ENCODE measurements around the gene KRT17. TPM values are rescaled to one million over a fixed set of nuclear protein-coding genes. Genes with fewer than 3 reads are reported as not detected.

Gene KRT17
- total RNA-seq, 1 experiment from 2014 or later = not detected

- H3K9ac ChIP-seq (ENCODE audit: low read length) = no peak overlapping the region
- no peaks in the 10 kb centered on the region for H3K9me3 ChIP-seq (ENCODE audit: low read length)
- H3K4me1 ChIP-seq (ENCODE audit: low read length) = no peaks in the 10 kb centered on the region
- no peaks in the 10 kb centered on the region for H3K79me2 ChIP-seq (ENCODE audit: low read length)
- no peaks in the 10 kb centered on the region for H3K36me3 ChIP-seq (ENCODE audit: insufficient read depth, low read length)
- H4K20me1 ChIP-seq (ENCODE audit: insufficient read depth, low read depth, low read length) = no peaks in the 10 kb centered on the region
- DNase-seq = no peak
- no peak overlapping the region for H2AFZ ChIP-seq (ENCODE audit: low read length)
- no peak overlapping the region for H3K4me3 ChIP-seq (ENCODE audit: low read length)
- no peaks in the 10 kb centered on the region for H3K27me3 ChIP-seq (ENCODE audit: low read length)
- H3K4me2 ChIP-seq (ENCODE audit: low read depth, low read length, poor library complexity, severe bottlenecking) = no peak overlapping the region
- H3K27ac ChIP-seq (ENCODE audit: low read length) = no peak overlapping the region
- H3K9me2 ChIP-seq (replicated peaks; ENCODE audit: insufficient read depth, low read length) = no peaks in the 10 kb centered on the region
These were observed 31.3 kb upstream of the KRT17 start for GRCh38 chr17:41655611-41656111.

GRCh38 chr17:41654678-41655607, 30.6 kb upstream of the KRT17 start:
- Histone ChIP-seq H3K79me2 (ENCODE audit: low read length) (no peaks in the 10 kb centered on the region), H3K9ac (ENCODE audit: low read length) (no peak overlapping the region), H3K9me3 (ENCODE audit: low read length) (no peaks in the 10 kb centered on the region), H3K36me3 (ENCODE audit: insufficient read depth, low read length) (no peaks in the 10 kb centered on the region), H3K4me2 (ENCODE audit: low read depth, low read length, poor library complexity, severe bottlenecking) (no peak overlapping the region), H3K9me2 (replicated peaks; ENCODE audit: insufficient read depth, low read length) (no peaks in the 10 kb centered on the region), H3K4me1 (ENCODE audit: low read length) (no peaks in the 10 kb centered on the region), H3K4me3 (ENCODE audit: low read length) (no peak overlapping the region), H3K27me3 (ENCODE audit: low read length) (no peaks in the 10 kb centered on the region), H3K27ac (ENCODE audit: low read length) (no peak overlapping the region), H2AFZ (ENCODE audit: low read length) (no peak overlapping the region), H4K20me1 (ENCODE audit: insufficient read depth, low read depth, low read length) (no peaks in the 10 kb centered on the region)
- no peak for DNase-seq

DNA sequence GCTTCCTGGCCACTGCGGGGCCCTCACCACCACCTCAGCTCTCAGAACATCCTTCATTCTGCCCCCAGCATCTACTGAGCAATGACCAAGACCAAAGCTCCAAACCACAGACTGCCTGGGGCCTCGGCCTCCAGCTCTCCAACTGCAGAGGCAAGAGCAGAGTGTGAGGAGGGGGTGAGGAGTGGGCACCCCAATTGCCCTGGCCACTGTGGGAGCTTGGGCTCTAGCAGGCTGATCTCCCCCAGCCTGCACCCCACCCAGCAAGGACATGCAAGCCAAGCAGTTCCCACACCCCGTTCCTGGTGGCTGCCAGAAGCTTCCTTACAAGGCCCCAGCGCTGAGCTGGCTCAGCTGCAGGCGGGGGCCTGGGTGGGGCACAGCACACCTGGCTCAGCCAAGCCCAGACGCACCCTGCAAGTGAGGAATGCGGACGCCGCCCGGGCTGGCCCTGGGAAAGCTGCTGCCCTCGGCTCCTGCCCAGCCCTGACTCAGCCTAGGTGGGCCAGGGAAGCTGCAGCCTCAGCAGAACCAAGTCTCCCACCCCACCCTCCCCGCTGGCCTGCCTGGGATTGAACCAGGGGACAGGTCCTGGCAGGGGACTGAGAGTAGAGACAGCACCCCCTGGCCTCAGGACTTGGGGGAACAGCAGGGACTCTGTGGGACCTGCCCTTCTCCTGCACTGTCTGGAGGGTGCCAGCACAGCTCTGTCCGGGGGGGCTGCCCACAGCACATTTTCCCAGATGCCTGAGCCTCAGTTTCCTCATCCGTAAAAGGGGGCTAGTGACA, 29.7 kb upstream of the KRT17 start:
- DNase-seq = no peak
- no peak overlapping the region for H3K4me3 ChIP-seq (ENCODE audit: low read length)
- H3K9me3 ChIP-seq (ENCODE audit: low read length) = no peaks in the 10 kb centered on the region
- no peaks in the 10 kb centered on the region for H3K9me2 ChIP-seq (replicated peaks; ENCODE audit: insufficient read depth, low read length)
- H3K4me2 ChIP-seq (ENCODE audit: low read depth, low read length, poor library complexity, severe bottlenecking) = no peak overlapping the region
- no peaks in the 10 kb centered on the region for H3K27me3 ChIP-seq (ENCODE audit: low read length)
- H3K79me2 ChIP-seq (ENCODE audit: low read length) = no peaks in the 10 kb centered on the region
- H3K36me3 ChIP-seq (ENCODE audit: insufficient read depth, low read length) = no peaks in the 10 kb centered on the region
- no peaks in the 10 kb centered on the region for H4K20me1 ChIP-seq (ENCODE audit: insufficient read depth, low read depth, low read length)
- H3K4me1 ChIP-seq (ENCODE audit: low read length) = no peaks in the 10 kb centered on the region
- no peak overlapping the region for H3K27ac ChIP-seq (ENCODE audit: low read length)
- no peak overlapping the region for H3K9ac ChIP-seq (ENCODE audit: low read length)
- no peak overlapping the region for H2AFZ ChIP-seq (ENCODE audit: low read length)

DNA sequence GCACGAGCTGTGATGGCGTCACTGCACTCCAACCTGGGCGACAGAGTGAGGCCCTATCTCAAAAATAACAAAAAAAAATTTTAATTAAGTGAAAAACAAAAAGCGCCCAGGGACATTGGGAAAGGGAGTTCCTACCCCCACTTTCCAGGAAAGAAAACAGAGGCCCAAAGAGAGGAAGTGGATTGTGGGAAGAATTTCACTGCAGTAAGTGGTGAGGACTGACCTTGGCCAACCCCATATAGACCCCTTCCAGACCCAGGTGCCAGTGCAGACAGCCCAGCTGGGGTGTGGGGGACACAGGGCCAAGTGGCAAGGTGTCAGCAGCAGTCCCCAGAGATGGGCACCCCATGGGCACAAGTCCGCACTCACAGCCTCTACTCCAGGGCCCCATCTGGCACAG, 29.0 kb upstream of the KRT17 start:
- Histone ChIP-seq H3K4me1 (ENCODE audit: low read length) (peaks cover 4% of the 10 kb centered on the region), H3K27me3 (ENCODE audit: low read length) (no peaks in the 10 kb centered on the region), H3K36me3 (ENCODE audit: insufficient read depth, low read length) (no peaks in the 10 kb centered on the region), H3K79me2 (ENCODE audit: low read length) (no peaks in the 10 kb centered on the region), H3K9me2 (replicated peaks; ENCODE audit: insufficient read depth, low read length) (no peaks in the 10 kb centered on the region), H3K4me3 (ENCODE audit: low read length) (no peak overlapping the region), H3K4me2 (ENCODE audit: low read depth, low read length, poor library complexity, severe bottlenecking) (no peak overlapping the region), H4K20me1 (ENCODE audit: insufficient read depth, low read depth, low read length) (no peaks in the 10 kb centered on the region), H3K9me3 (ENCODE audit: low read length) (no peaks in the 10 kb centered on the region), H3K27ac (ENCODE audit: low read length) (no peak overlapping the region), H2AFZ (ENCODE audit: low read length) (no peak overlapping the region), H3K9ac (ENCODE audit: low read length) (no peak overlapping the region)
- no peak for DNase-seq

GRCh38 chr17:41652461-41652970, 28.1 kb upstream of the KRT17 start:
- H3K27me3 ChIP-seq (ENCODE audit: low read length) = no peaks in the 10 kb centered on the region
- no peak overlapping the region for H3K9ac ChIP-seq (ENCODE audit: low read length)
- H3K9me2 ChIP-seq (replicated peaks; ENCODE audit: insufficient read depth, low read length) = no peaks in the 10 kb centered on the region
- H3K79me2 ChIP-seq (ENCODE audit: low read length) = no peaks in the 10 kb centered on the region
- H3K4me2 ChIP-seq (ENCODE audit: low read depth, low read length, poor library complexity, severe bottlenecking) = no peak overlapping the region
- H3K4me1 ChIP-seq (ENCODE audit: low read length) = peaks cover 10% of the 10 kb centered on the region
- H3K4me3 ChIP-seq (ENCODE audit: low read length) = no peak overlapping the region
- DNase-seq = no peak
- no peaks in the 10 kb centered on the region for H3K36me3 ChIP-seq (ENCODE audit: insufficient read depth, low read length)
- no peak overlapping the region for H2AFZ ChIP-seq (ENCODE audit: low read length)
- H3K27ac ChIP-seq (ENCODE audit: low read length) = no peak overlapping the region
- no peaks in the 10 kb centered on the region for H3K9me3 ChIP-seq (ENCODE audit: low read length)
- H4K20me1 ChIP-seq (ENCODE audit: insufficient read depth, low read depth, low read length) = no peaks in the 10 kb centered on the region

- H3K79me2 ChIP-seq (ENCODE audit: low read length) = no peaks in the 10 kb centered on the region
- no peak overlapping the region for H3K27ac ChIP-seq (ENCODE audit: low read length)
- H4K20me1 ChIP-seq (ENCODE audit: insufficient read depth, low read depth, low read length) = no peaks in the 10 kb centered on the region
- H3K9me3 ChIP-seq (ENCODE audit: low read length) = no peaks in the 10 kb centered on the region
- H3K4me1 ChIP-seq (ENCODE audit: low read length) = peaks cover 10% of the 10 kb centered on the region
- no peak for DNase-seq
- H3K36me3 ChIP-seq (ENCODE audit: insufficient read depth, low read length) = no peaks in the 10 kb centered on the region
- H3K9ac ChIP-seq (ENCODE audit: low read length) = no peak overlapping the region
- H3K4me2 ChIP-seq (ENCODE audit: low read depth, low read length, poor library complexity, severe bottlenecking) = no peak overlapping the region
- H3K9me2 ChIP-seq (replicated peaks; ENCODE audit: insufficient read depth, low read length) = no peaks in the 10 kb centered on the region
- no peak overlapping the region for H2AFZ ChIP-seq (ENCODE audit: low read length)
- H3K27me3 ChIP-seq (ENCODE audit: low read length) = no peaks in the 10 kb centered on the region
- H3K4me3 ChIP-seq (ENCODE audit: low read length) = no peak overlapping the region
These were observed 27.5 kb upstream of the KRT17 start for GRCh38 chr17:41651625-41652460.

- Histone ChIP-seq H3K9ac (ENCODE audit: low read length) (no peak overlapping the region), H3K4me2 (ENCODE audit: low read depth, low read length, poor library complexity, severe bottlenecking) (no peak overlapping the region), H3K27me3 (ENCODE audit: low read length) (no peaks in the 10 kb centered on the region), H4K20me1 (ENCODE audit: insufficient read depth, low read depth, low read length) (no peaks in the 10 kb centered on the region), H3K4me1 (ENCODE audit: low read length) (peaks cover 10% of the 10 kb centered on the region), H3K27ac (ENCODE audit: low read length) (no peak overlapping the region), H3K79me2 (ENCODE audit: low read length) (no peaks in the 10 kb centered on the region), H3K36me3 (ENCODE audit: insufficient read depth, low read length) (no peaks in the 10 kb centered on the region), H3K9me2 (replicated peaks; ENCODE audit: insufficient read depth, low read length) (no peaks in the 10 kb centered on the region), H2AFZ (ENCODE audit: low read length) (no peak overlapping the region), H3K4me3 (ENCODE audit: low read length) (no peak overlapping the region), H3K9me3 (ENCODE audit: low read length) (no peaks in the 10 kb centered on the region)
- no peak for DNase-seq
These were observed 26.6 kb upstream of the KRT17 start for GRCh38 chr17:41650794-41651624.
